Peyer's patch (tissue), 4 donors: ENCODE data around the gene EPS8L1.

Source experiments
- POLR2A ChIP-seq, 2 donors: fragments of 450-650 bp; IDR thresholded peaks; one replicate each; pipeline ENCODE4 v1.5.1; 2017; ENCODE audit warnings: antibody characterized with exemption in 2 of 2, mild to moderate bottlenecking in 2 of 2, moderate library complexity in 2 of 2
- TF ChIP-seq, protein P1 (sequence below), 6 experiments: fragments of 450-650 bp in 4 of 6; fragments of 200-600 bp in 2 of 6; sonication (generic) in 1 of 6; IDR thresholded peaks; one replicate each; pipeline ENCODE4 v1.5.1; 2017 to 2019; ENCODE audit warnings: antibody characterized with exemption in 6 of 6, mild to moderate bottlenecking in 3 of 6, moderate library complexity in 1 of 6

DNA sequence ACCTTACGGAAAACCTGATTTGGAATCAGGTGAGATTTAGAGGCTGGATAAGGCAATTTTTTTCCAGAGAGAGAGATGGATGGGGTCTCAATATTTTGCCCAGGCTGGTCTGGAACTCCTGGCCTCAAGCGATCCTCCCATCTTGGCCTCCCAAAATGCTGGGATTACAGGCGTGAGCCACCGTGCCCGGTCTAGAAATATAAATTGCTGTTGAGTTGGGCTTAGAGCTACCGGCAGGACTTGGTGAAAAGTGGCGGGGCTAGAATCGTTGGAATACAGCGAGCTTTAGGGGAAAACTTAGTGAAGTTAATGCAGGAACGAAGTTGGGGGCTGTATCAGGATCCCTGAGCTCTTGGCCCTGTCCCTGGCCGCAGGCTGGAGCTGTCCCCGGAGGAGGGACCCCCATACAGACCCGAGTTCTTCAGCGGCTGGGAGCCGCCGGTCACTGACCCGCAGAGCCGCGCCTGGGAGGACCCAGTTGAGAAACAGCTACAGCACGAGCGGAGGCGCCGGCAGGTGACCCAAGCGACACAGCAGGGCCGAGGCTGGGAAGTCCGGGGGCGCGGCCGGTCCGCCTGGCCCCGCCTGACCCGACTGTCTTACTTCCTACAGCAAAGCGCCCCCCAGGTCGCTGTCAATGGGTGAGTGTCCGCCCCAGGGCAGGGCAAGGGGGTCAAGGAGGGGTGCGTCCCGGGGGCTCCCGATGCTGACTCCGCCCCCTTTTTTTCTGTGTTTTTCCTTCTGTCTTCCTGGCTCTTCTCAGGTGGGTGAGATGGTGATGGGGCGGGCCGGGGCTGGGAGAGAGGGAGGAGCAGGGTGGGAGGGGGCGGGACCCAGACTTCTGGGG is 7.6 kb downstream of the EPS8L1 start:
- TF ChIP-seq, protein P1, sequence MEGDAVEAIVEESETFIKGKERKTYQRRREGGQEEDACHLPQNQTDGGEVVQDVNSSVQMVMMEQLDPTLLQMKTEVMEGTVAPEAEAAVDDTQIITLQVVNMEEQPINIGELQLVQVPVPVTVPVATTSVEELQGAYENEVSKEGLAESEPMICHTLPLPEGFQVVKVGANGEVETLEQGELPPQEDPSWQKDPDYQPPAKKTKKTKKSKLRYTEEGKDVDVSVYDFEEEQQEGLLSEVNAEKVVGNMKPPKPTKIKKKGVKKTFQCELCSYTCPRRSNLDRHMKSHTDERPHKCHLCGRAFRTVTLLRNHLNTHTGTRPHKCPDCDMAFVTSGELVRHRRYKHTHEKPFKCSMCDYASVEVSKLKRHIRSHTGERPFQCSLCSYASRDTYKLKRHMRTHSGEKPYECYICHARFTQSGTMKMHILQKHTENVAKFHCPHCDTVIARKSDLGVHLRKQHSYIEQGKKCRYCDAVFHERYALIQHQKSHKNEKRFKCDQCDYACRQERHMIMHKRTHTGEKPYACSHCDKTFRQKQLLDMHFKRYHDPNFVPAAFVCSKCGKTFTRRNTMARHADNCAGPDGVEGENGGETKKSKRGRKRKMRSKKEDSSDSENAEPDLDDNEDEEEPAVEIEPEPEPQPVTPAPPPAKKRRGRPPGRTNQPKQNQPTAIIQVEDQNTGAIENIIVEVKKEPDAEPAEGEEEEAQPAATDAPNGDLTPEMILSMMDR (IDR thresholded peaks at IDR 0.05) = no peak
- TF ChIP-seq POLR2A (IDR thresholded peaks at IDR 0.05) = no peak
